ENCODE results near the gene UBAP2L.
"Not testable (repeated sequence)": the region's sequence is repeated elsewhere in the genome, so short reads cannot be mapped to it uniquely, and the experiment has no call there.

UBAP2L gene

DNA sequence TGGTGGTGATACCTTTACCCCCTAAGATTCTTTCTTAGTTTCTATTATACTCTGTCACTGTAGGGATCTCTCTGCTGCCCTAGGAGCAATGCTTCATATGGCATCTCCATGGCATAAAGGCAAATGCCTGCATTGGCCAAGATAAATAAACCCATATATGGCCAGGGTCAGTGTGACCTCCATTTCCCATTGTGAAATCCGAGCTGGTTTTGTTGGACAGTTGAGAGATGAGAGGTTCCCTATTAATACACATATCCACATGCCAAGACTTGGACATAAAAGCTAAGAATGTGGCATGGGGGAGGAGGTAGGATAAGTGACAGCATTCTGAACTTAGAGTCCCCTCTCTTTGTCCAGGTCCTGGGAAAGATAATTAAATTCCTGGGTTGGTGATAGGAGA, 30.2 kb upstream of the UBAP2L start:
- Mint-ChIP-seq H3K36me3 (ENCODE audit: low read depth) (no peaks in the 10 kb centered on the region), H3K27me3 (peaks cover 22% of the 10 kb centered on the region)

DNA sequence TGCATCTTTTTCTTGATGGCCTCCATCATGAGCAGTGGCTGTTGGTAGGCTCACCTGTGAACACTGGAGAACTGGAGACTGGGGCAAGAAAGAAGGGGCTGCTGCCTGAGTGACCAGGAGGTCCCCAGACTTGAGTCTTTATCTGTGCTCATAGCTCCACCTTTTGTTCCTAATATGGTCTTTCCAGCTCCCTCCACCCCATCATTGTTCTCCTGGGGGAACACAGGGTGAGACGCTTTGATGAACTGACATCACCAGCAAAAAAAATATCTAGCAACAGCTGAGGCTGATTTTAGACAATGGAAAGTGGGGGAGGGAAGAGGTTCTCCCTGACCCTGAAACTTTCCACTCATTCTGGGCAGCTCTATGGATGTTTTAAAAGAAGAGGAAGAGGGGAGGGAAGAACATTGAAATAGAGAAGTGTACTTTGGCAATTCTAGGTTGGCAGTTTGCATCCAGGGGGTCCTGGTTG, 28.7 kb upstream of the UBAP2L start, which contains the start of gene TPM3:
TSS of gene TPM3 (minus strand) at position 111 of the 472 bp plus-strand sequence. CDS start at position 29, 82 bp downstream.
- no peak within 1 kb of the TSS for H3K27ac Mint-ChIP-seq
- H3K9me3 Mint-ChIP-seq = no peaks in the 10 kb centered on the region
- H3K4me1 Mint-ChIP-seq (ENCODE audit: low read depth) = peaks cover 5% of the 10 kb centered on the region
- peaks cover 22% of the 10 kb centered on the region for H3K27me3 Mint-ChIP-seq
- H3K36me3 Mint-ChIP-seq (ENCODE audit: low read depth) = no peaks in the 10 kb centered on the region
- no peak within 1 kb of the TSS for H3K4me3 Mint-ChIP-seq

More for the DNA sequence above, 30.2 kb upstream of the UBAP2L start:
- no peak overlapping the region for H3K27ac Mint-ChIP-seq
- no peaks in the 10 kb centered on the region for H3K9me3 Mint-ChIP-seq
- H3K4me1 Mint-ChIP-seq (ENCODE audit: low read depth) = peaks cover 11% of the 10 kb centered on the region
- H3K4me3 Mint-ChIP-seq = no peak overlapping the region

DNA sequence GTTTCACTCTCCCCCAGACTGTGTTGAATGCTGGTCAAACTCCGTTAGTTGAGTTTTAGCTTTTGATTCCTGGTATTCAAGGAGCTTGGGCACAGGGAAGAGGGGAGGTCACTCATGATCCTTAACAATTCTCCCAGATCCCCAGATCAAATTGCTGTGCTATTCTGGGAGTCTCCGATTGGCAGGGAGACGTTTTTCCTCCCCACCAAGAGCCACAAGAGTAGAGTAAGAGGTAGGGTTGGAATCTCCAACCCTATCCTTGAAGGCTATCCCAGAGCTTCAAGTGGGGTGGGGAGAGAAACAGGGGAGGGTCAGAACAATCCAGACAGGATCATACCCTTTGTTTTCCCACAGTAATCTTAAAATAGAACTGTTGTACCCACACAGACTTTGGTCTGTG, 28.3 kb upstream of the UBAP2L start:
- H3K27me3 Mint-ChIP-seq = peaks cover 22% of the 10 kb centered on the region
- no peak overlapping the region for H3K27ac Mint-ChIP-seq
- no peaks in the 10 kb centered on the region for H3K9me3 Mint-ChIP-seq
- H3K36me3 Mint-ChIP-seq (ENCODE audit: low read depth) = no peaks in the 10 kb centered on the region
- peaks cover 5% of the 10 kb centered on the region for H3K4me1 Mint-ChIP-seq (ENCODE audit: low read depth)
- no peak overlapping the region for H3K4me3 Mint-ChIP-seq

- Mint-ChIP-seq H3K9me3 (no peaks in the 10 kb centered on the region), H3K36me3 (ENCODE audit: low read depth) (no peaks in the 10 kb centered on the region), H3K27ac (no peak overlapping the region), H3K4me3 (no peak overlapping the region), H3K27me3 (peaks cover 22% of the 10 kb centered on the region), H3K4me1 (ENCODE audit: low read depth) (peaks cover 5% of the 10 kb centered on the region)
These were observed 26.9 kb upstream of the UBAP2L start for GRCh38 chr1:154193821-154194220.

- Mint-ChIP-seq H3K4me1 (ENCODE audit: low read depth) (no peaks in the 10 kb centered on the region), H3K27ac (no peak overlapping the region), H3K27me3 (peaks cover 4% of the 10 kb centered on the region)
These were observed 21.8 kb upstream of the UBAP2L start for GRCh38 chr1:154198756-154199562.

GRCh38 chr1:154199563-154199879, 21.2 kb upstream of the UBAP2L start:
- no peaks in the 10 kb centered on the region for H3K4me1 Mint-ChIP-seq (ENCODE audit: low read depth)
- H3K9me3 Mint-ChIP-seq = no peaks in the 10 kb centered on the region
- no peak overlapping the region for H3K27ac Mint-ChIP-seq
- no peaks in the 10 kb centered on the region for H3K36me3 Mint-ChIP-seq (ENCODE audit: low read depth)
- no peaks in the 10 kb centered on the region for H3K27me3 Mint-ChIP-seq
- H3K4me3 Mint-ChIP-seq = no peak overlapping the region

More at GRCh38 chr1:154198756-154199562, 21.8 kb upstream of the UBAP2L start:
- H3K9me3 Mint-ChIP-seq = no peaks in the 10 kb centered on the region
- no peaks in the 10 kb centered on the region for H3K36me3 Mint-ChIP-seq (ENCODE audit: low read depth)
- no peak overlapping the region for H3K4me3 Mint-ChIP-seq

DNA sequence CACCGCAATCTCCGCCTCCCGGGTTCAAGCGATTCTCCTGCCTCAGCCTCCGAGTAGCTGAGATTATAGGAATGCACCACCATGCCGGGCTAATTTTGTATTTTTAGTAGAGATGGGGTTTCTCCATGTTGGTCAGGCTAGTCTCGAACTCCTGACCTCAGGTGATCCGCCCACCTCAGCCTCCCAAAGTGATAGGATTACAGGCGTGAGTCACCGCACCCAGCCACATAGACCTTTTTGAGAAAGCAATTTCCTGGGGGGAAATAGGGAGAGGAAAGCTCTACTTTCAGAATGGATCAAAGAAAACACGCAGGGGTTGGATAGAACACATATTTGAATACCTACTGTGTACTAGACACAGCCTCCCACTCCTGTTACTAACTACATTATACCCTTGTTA, 15.0 kb upstream of the UBAP2L start:
- Mint-ChIP-seq H3K27ac (peak overlapping the region; percentile 88), H3K4me1 (ENCODE audit: low read depth) (peaks cover 48% of the 10 kb centered on the region), H3K36me3 (ENCODE audit: low read depth) (peaks cover 40% of the 10 kb centered on the region), H3K4me3 (peak overlapping the region; percentile 1)
- not testable (repeated sequence) for H3K27me3 Mint-ChIP-seq, H3K9me3 Mint-ChIP-seq

GRCh38 chr1:154206196-154206595, 14.6 kb upstream of the UBAP2L start, which contains the start of gene CFAP141:
TSS of gene CFAP141 (minus strand) at chr1:154206333. CDS start at chr1:154206307, 26 bp downstream.
- H3K9me3 Mint-ChIP-seq = no peaks in the 10 kb centered on the region
- H3K4me3 Mint-ChIP-seq = peak within 1 kb of the TSS; percentile 4
- H3K27ac Mint-ChIP-seq = peak within 1 kb of the TSS; percentile 89
- peaks cover 41% of the 10 kb centered on the region for H3K36me3 Mint-ChIP-seq (ENCODE audit: low read depth)
- peaks cover 48% of the 10 kb centered on the region for H3K4me1 Mint-ChIP-seq (ENCODE audit: low read depth)
- no peaks in the 10 kb centered on the region for H3K27me3 Mint-ChIP-seq

- no peak overlapping the region for H3K4me3 Mint-ChIP-seq
- peak overlapping the region; percentile 89 for H3K27ac Mint-ChIP-seq
- H3K9me3 Mint-ChIP-seq = no peaks in the 10 kb centered on the region
- peaks cover 48% of the 10 kb centered on the region for H3K4me1 Mint-ChIP-seq (ENCODE audit: low read depth)
- no peaks in the 10 kb centered on the region for H3K27me3 Mint-ChIP-seq
- peaks cover 50% of the 10 kb centered on the region for H3K36me3 Mint-ChIP-seq (ENCODE audit: low read depth)
These were observed 13.5 kb upstream of the UBAP2L start for GRCh38 chr1:154207262-154207661.

DNA sequence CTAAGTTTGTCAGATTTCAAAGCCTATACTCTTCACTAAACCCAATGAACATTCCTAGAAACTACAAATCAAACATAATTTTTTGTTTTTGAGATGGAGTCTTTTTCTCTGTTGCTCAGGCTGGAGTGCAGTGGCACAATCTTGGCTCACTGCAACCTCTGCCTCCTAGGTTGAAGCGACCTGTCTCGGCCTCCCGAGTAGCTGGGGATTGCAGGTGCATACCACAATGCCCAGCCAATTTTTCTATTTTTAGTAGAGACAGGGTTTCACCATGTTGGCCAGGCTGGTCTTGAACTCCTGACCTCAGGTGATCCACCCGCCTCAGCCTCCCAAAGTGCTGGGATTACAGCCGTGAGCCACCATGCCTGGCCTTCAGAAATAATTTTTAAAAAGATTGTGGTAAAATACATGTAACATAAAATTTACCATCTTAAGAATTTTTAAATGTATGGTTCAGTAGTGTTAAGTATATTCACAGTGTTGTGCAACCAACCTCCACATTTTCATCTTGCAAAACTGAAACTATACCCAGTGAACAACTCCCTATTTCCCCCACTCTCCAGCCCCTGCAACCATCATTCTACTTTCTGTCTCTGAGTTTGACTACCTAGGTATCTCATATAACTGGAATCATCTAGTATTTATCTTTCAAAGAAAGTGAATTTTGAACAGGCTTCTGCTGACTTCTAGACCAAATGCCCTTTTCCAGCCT, 11.9 kb upstream of the UBAP2L start:
- peaks cover 65% of the 10 kb centered on the region for H3K36me3 Mint-ChIP-seq (ENCODE audit: low read depth)
- H3K9me3 Mint-ChIP-seq = no peaks in the 10 kb centered on the region
- no peak overlapping the region for H3K4me3 Mint-ChIP-seq
- H3K4me1 Mint-ChIP-seq (ENCODE audit: low read depth) = peaks cover 57% of the 10 kb centered on the region
- H3K27ac Mint-ChIP-seq = peak overlapping the region; percentile 89
- H3K27me3 Mint-ChIP-seq = no peaks in the 10 kb centered on the region

DNA sequence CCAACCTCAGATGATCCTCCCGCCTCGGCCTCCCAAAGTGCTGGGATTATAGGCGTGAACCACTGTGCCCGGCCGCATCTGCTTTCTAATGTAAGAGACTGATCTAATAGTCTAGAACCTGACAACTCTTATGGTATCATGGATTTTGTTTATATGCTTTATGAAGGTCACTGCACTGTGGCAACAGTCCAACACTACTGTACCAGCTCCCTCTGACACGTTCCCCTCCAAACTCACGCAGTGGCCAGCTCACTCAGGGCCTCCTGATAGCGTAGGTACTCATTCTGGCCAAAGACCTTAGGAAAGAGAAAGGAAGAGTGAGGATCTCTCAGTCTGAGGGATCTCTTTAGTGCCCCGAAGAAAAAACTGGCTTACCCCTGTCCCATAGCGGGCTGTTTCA, 8.7 kb upstream of the UBAP2L start:
- Mint-ChIP-seq H3K4me1 (ENCODE audit: low read depth) (peaks cover 59% of the 10 kb centered on the region), H3K4me3 (no peak overlapping the region), H3K27ac (peak overlapping the region; percentile 92), H3K9me3 (no peaks in the 10 kb centered on the region), H3K36me3 (ENCODE audit: low read depth) (peaks cover 64% of the 10 kb centered on the region), H3K27me3 (no peaks in the 10 kb centered on the region)

DNA sequence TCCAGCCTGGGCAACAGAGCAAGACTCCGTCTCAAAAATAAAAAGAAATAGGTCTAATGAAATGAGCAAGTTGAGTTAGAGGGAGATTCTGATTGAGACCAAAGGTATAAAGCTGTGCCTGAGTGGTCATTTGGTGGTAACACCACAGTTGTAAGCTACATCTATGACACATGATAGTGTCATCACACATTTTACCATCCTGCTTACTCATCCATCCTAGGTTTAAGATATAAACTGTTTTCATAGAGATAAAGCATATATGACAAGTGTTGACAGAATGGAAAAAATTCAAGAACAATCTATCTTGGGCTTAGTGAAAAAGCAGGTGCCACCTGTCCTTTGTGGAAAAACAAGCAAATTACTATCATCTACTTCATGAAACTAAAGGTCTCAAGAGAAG, 7.5 kb upstream of the UBAP2L start:
- Mint-ChIP-seq H3K27ac (peak overlapping the region; percentile 92), H3K4me3 (no peak overlapping the region), H3K27me3 (no peaks in the 10 kb centered on the region), H3K4me1 (ENCODE audit: low read depth) (peaks cover 62% of the 10 kb centered on the region), H3K9me3 (no peaks in the 10 kb centered on the region), H3K36me3 (ENCODE audit: low read depth) (peaks cover 68% of the 10 kb centered on the region)

- peaks cover 77% of the 10 kb centered on the region for H3K4me1 Mint-ChIP-seq (ENCODE audit: low read depth)
- H3K4me3 Mint-ChIP-seq = peak overlapping the region; percentile 96
- peak overlapping the region; percentile 99 for H3K27ac Mint-ChIP-seq
- peaks cover 66% of the 10 kb centered on the region for H3K36me3 Mint-ChIP-seq (ENCODE audit: low read depth)
- H3K27me3 Mint-ChIP-seq = no peaks in the 10 kb centered on the region
- no peaks in the 10 kb centered on the region for H3K9me3 Mint-ChIP-seq
These were observed 2.2 kb upstream of the UBAP2L start for GRCh38 chr1:154218545-154218944.

GRCh38 chr1:154219541-154219940, 1.2 kb upstream of the UBAP2L start:
- Mint-ChIP-seq H3K27ac (peak overlapping the region; percentile 99), H3K4me1 (ENCODE audit: low read depth) (peaks cover 77% of the 10 kb centered on the region), H3K4me3 (peak overlapping the region; percentile 96), H3K9me3 (no peaks in the 10 kb centered on the region), H3K27me3 (no peaks in the 10 kb centered on the region), H3K36me3 (ENCODE audit: low read depth) (peaks cover 65% of the 10 kb centered on the region)

- H3K27ac Mint-ChIP-seq = peak overlapping the region; percentile 99
- peak overlapping the region; percentile 96 for H3K4me3 Mint-ChIP-seq
- no peaks in the 10 kb centered on the region for H3K27me3 Mint-ChIP-seq
- peaks cover 74% of the 10 kb centered on the region for H3K36me3 Mint-ChIP-seq (ENCODE audit: low read depth)
- H3K9me3 Mint-ChIP-seq = no peaks in the 10 kb centered on the region
- peaks cover 84% of the 10 kb centered on the region for H3K4me1 Mint-ChIP-seq (ENCODE audit: low read depth)
These were observed 169 bp downstream of the UBAP2L start for GRCh38 chr1:154220970-154221277.

Data from stimulated activated naive CD8-positive, alpha-beta T cell treated with anti-CD3 and anti-CD28 coated beads, Interleukin-15, Interleukin-2, amounts not matched to agents 100 ng/mL and 50 ng/mL, for 24 hours (primary cell).